Measurements from ENCODE around the gene PDGFA.

- TF ChIP-seq CTCF (IDR thresholded peaks at IDR 0.05) (no peak), POLR2A (IDR thresholded peaks at IDR 0.05) (no peak), EP300 (IDR thresholded peaks at IDR 0.05) (no peak)
These were observed 42.2 kb upstream of the PDGFA start for GRCh38 chr7:561631-562373.

Data from ovary (tissue), 3 donors.